ENCODE results near the gene GALNT16. TPM values are rescaled to one million over a fixed set of nuclear protein-coding genes. Genes with fewer than 3 reads are reported as not detected.

Gene GALNT16
- total RNA-seq, 1 donor from 2014 or later = 6.2 TPM

DNA sequence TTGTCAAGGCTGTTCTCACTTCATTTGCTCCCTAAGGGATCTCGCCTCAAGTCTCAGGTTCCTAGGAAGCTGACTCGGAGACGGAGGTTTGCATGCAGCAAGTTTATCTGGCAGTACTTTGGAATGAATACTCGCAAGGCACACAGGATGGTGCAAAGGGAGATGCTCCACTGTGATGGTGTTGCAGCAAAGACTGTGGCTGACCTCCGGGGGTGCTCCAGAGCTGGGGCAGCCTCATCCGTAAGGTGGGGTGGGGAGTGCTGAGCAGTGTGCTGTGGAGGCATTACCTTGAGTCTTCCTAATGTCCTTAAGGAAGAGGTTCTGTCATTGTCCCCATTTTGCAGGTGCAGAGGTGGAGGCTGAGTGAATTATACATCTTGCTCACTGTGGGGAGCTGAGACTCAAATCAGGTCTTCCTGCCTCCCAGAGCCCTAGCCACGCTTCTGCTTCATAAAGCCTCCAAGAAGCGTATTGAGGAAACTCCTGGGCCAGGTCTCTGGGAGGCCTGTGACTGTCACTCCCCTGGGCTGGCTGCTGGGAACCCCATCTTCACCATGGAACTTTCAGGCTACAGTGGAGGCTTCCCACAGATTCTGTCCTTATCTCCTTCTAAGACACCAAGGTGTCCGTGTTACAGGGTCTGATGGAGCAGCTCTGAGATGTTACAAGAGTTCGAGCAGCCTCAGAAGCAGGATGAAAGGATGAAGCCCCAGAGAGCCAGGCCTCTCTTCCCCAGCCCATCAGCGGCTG is 39.5 kb downstream of the GALNT16 start:
- Mint-ChIP-seq H3K27ac (ENCODE audit: unreplicated experiment) (no peak overlapping the region), H3K4me3 (ENCODE audit: unreplicated experiment) (no peak overlapping the region), H3K36me3 (ENCODE audit: low read depth, unreplicated experiment) (no peaks in the 10 kb centered on the region), H3K9me3 (ENCODE audit: unreplicated experiment) (no peaks in the 10 kb centered on the region), H3K4me1 (ENCODE audit: low read depth, unreplicated experiment) (no peaks in the 10 kb centered on the region), H3K27me3 (ENCODE audit: low read depth, unreplicated experiment) (peaks cover 34% of the 10 kb centered on the region)
- Histone ChIP-seq H3K4me2 (ENCODE audit: low read length) (no peak overlapping the region), H3K9ac (ENCODE audit: low read length) (no peak overlapping the region), H3K79me2 (ENCODE audit: insufficient read depth, low read length) (no peaks in the 10 kb centered on the region), H2AFZ (ENCODE audit: low read depth, low read length) (no peak overlapping the region), H3K9me3 (ENCODE audit: insufficient read depth, low read depth, low read length) (no peaks in the 10 kb centered on the region), H4K20me1 (ENCODE audit: insufficient read depth, low read length) (no peaks in the 10 kb centered on the region), H3K36me3 (ENCODE audit: insufficient read depth, low read length) (no peaks in the 10 kb centered on the region), H3K27ac (ENCODE audit: low read depth, low read length) (no peak overlapping the region), H3K4me3 (ENCODE audit: insufficient read depth, low read depth, low read length) (no peak overlapping the region), H3K27me3 (ENCODE audit: insufficient read depth, low read length) (peaks cover 12% of the 10 kb centered on the region), H3K4me1 (ENCODE audit: insufficient read depth, low read length) (no peaks in the 10 kb centered on the region)
- TF ChIP-seq, protein P1, sequence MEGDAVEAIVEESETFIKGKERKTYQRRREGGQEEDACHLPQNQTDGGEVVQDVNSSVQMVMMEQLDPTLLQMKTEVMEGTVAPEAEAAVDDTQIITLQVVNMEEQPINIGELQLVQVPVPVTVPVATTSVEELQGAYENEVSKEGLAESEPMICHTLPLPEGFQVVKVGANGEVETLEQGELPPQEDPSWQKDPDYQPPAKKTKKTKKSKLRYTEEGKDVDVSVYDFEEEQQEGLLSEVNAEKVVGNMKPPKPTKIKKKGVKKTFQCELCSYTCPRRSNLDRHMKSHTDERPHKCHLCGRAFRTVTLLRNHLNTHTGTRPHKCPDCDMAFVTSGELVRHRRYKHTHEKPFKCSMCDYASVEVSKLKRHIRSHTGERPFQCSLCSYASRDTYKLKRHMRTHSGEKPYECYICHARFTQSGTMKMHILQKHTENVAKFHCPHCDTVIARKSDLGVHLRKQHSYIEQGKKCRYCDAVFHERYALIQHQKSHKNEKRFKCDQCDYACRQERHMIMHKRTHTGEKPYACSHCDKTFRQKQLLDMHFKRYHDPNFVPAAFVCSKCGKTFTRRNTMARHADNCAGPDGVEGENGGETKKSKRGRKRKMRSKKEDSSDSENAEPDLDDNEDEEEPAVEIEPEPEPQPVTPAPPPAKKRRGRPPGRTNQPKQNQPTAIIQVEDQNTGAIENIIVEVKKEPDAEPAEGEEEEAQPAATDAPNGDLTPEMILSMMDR (IDR thresholded peaks at IDR 0.05; ENCODE audit: insufficient read depth, low read depth, low read length) = no peak
- no peak for TF ChIP-seq EZH2 (IDR thresholded peaks at IDR 0.05; ENCODE audit: insufficient read depth, low read length)
- no peak for FAIRE-seq
- DNase-seq (ENCODE audit: low read depth) = no peak

DNA sequence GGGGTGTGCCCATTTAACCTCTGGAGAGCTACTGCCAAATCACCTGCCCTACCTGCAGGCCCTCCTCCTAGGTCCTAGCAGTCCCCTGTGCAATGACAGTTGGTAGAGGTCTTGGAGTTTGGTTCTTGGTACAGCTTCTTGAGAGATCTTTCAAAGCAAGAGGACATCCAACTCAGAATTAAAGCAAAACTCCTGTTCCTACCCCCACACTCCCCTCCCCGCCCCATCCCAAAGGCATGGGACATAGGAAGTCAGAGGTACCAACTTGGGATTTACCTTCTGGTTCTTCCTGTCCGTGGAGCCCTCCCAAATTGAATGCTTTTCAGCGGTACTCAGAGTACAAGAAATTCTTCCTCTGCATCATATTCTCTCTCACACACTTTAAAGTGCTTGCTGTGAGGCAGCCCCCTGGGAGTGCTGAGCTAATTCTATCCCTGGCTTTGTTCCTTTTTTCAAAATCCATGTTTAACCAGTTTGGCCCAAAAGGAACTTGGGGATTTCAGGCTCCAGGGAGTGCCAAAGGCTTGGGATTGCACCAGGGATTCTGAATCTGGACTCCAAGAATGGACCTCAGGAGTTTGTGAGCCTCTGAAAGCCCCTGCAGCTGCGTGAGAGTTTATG is 40.8 kb downstream of the GALNT16 start:
- no peak for FAIRE-seq
- no peaks in the 10 kb centered on the region for H3K4me1 Mint-ChIP-seq (ENCODE audit: low read depth, unreplicated experiment)

More for the DNA sequence above, 40.8 kb downstream of the GALNT16 start:
- H3K9me3 ChIP-seq (ENCODE audit: insufficient read depth, low read depth, low read length) = no peaks in the 10 kb centered on the region
- no peaks in the 10 kb centered on the region for H3K9me3 Mint-ChIP-seq (ENCODE audit: unreplicated experiment)
- no peak for DNase-seq (ENCODE audit: low read depth)
- peaks cover 15% of the 10 kb centered on the region for H3K27me3 ChIP-seq (ENCODE audit: insufficient read depth, low read length)
- no peak for TF ChIP-seq EZH2 (IDR thresholded peaks at IDR 0.05; ENCODE audit: insufficient read depth, low read length)
- TF ChIP-seq, protein P1 (IDR thresholded peaks at IDR 0.05; ENCODE audit: insufficient read depth, low read depth, low read length) = no peak
- H3K27me3 Mint-ChIP-seq (ENCODE audit: low read depth, unreplicated experiment) = peaks cover 34% of the 10 kb centered on the region
- H3K36me3 ChIP-seq (ENCODE audit: insufficient read depth, low read length) = no peaks in the 10 kb centered on the region
- no peak overlapping the region for H2AFZ ChIP-seq (ENCODE audit: low read depth, low read length)
- H4K20me1 ChIP-seq (ENCODE audit: insufficient read depth, low read length) = no peaks in the 10 kb centered on the region
- no peak overlapping the region for H3K27ac Mint-ChIP-seq (ENCODE audit: unreplicated experiment)
- no peak overlapping the region for H3K27ac ChIP-seq (ENCODE audit: low read depth, low read length)
- no peak overlapping the region for H3K4me3 Mint-ChIP-seq (ENCODE audit: unreplicated experiment)
- H3K9ac ChIP-seq (ENCODE audit: low read length) = no peak overlapping the region
- no peak overlapping the region for H3K4me3 ChIP-seq (ENCODE audit: insufficient read depth, low read depth, low read length)
- no peaks in the 10 kb centered on the region for H3K4me1 ChIP-seq (ENCODE audit: insufficient read depth, low read length)
- no peak overlapping the region for H3K4me2 ChIP-seq (ENCODE audit: low read length)
- no peaks in the 10 kb centered on the region for H3K36me3 Mint-ChIP-seq (ENCODE audit: low read depth, unreplicated experiment)
- no peaks in the 10 kb centered on the region for H3K79me2 ChIP-seq (ENCODE audit: insufficient read depth, low read length)

Data from astrocyte (in vitro differentiated cells and primary cell).